GM19035 (cell line): ENCODE results near the gene SUPT4H1.

Source experiments
- ATAC-seq: cut with Tn5 transposase; IDR thresholded peaks from one replicate; pipeline ENCODE4 v1.9.1; 2021; ENCODE audit not compliant: unreplicated experiment

Gene SUPT4H1

GRCh38 chr17:58320163-58320558 lies 31.8 kb downstream of the SUPT4H1 start:
- ATAC-seq = no peak

GRCh38 chr17:58319173-58320162 lies 32.5 kb downstream of the SUPT4H1 start:
- ATAC-seq = no peak

- ATAC-seq = no peak
These were observed 33.3 kb downstream of the SUPT4H1 start for GRCh38 chr17:58318627-58319172.

- ATAC-seq = no peak
These were observed 33.9 kb downstream of the SUPT4H1 start for GRCh38 chr17:58318065-58318481.

- ATAC-seq = no peak
These were observed 34.5 kb downstream of the SUPT4H1 start for GRCh38 chr17:58317421-58318064.

GRCh38 chr17:58316260-58316960 lies 35.6 kb downstream of the SUPT4H1 start:
- ATAC-seq = no peak

GRCh38 chr17:58315750-58316149 lies 36.3 kb downstream of the SUPT4H1 start:
- ATAC-seq = no peak

- no peak for ATAC-seq
These were observed 36.7 kb downstream of the SUPT4H1 start for GRCh38 chr17:58315281-58315711.

GRCh38 chr17:58314706-58315015 lies 37.3 kb downstream of the SUPT4H1 start:
- no peak for ATAC-seq

GRCh38 chr17:58313815-58314705 lies 37.9 kb downstream of the SUPT4H1 start:
- no peak for ATAC-seq

- no peak for ATAC-seq
These were observed 39.2 kb downstream of the SUPT4H1 start for GRCh38 chr17:58312829-58313228.

- ATAC-seq = no peak
These were observed 39.9 kb downstream of the SUPT4H1 start for GRCh38 chr17:58312021-58312630.

GRCh38 chr17:58311429-58311894 lies 40.5 kb downstream of the SUPT4H1 start:
- ATAC-seq = no peak

- no peak for ATAC-seq
These were observed 41.2 kb downstream of the SUPT4H1 start for GRCh38 chr17:58310511-58311428.

- ATAC-seq = no peak
These were observed 42.1 kb downstream of the SUPT4H1 start for GRCh38 chr17:58309918-58310259.

GRCh38 chr17:58308985-58309917 lies 42.8 kb downstream of the SUPT4H1 start:
- ATAC-seq = no peak

- no peak for ATAC-seq
These were observed 43.6 kb downstream of the SUPT4H1 start for GRCh38 chr17:58308173-58308984.
